ENCODE results near the gene CFAP299.

Gene CFAP299

GRCh38 chr4:80922941-80923340 lies 587.4 kb downstream of the CFAP299 start:
- DNase-seq (ENCODE audit: low read depth, low spot score), result no peak
- H3K4me3 ChIP-seq (ENCODE audit: low read length), result no peak overlapping the region

DNA sequence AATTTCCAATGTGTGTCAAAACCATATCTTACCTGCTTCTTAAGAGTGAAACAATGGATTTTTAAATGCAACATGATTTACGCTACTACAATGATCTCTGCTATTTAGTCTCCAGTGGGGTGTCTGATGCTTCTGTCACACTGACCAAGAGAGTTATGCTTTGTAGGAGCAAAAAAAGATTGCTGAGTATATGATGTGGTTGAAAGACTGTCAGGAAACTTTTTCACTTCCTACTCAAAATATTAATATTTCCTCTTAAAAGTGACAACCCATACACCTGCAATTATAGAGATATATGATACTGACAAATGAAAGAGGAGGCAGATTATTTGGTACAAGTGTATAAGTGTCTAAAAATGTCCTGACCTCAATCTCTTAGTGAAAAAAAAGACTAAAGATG lies 589.8 kb downstream of the CFAP299 start:
- H3K4me3 ChIP-seq (ENCODE audit: low read length), result no peak overlapping the region
- DNase-seq (ENCODE audit: low read depth, low spot score), result no peak

- DNase-seq (ENCODE audit: low read depth, low spot score), result no peak
- no peak overlapping the region for H3K4me3 ChIP-seq (ENCODE audit: low read length)
Observed at GRCh38 chr4:80926446-80926845, 590.9 kb downstream of the CFAP299 start.

GRCh38 chr4:80926891-80927290 lies 591.4 kb downstream of the CFAP299 start:
- no peak for DNase-seq (ENCODE audit: low read depth, low spot score)
- H3K4me3 ChIP-seq (ENCODE audit: low read length), result no peak overlapping the region

GRCh38 chr4:80927420-80927819 lies 591.9 kb downstream of the CFAP299 start:
- no peak overlapping the region for H3K4me3 ChIP-seq (ENCODE audit: low read length)

GRCh38 chr4:80931631-80932081 lies 596.1 kb downstream of the CFAP299 start:
- DNase-seq (ENCODE audit: low read depth, low spot score), result no peak
- H3K4me3 ChIP-seq (ENCODE audit: low read length), result no peak overlapping the region

More at GRCh38 chr4:80927420-80927819, 591.9 kb downstream of the CFAP299 start:
- DNase-seq (ENCODE audit: low read depth, low spot score), result no peak

DNA sequence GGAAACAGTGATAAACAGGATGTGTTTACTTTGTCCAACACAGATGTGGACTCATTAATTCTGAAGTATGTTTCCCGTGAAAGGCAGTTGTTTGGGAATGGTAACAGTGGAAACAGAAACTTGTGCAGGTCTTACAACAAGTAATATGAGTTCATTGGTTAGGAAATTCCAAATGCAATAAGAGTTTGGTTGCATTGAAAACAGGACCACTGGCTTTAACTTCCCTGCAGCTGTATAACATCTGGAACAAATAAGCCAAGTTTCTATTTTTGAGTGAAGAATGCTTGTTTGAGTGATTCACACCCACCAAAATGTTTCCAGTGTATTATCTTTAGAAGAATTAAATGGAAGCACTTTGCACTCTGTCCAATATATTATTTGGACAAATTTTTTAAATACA lies 612.6 kb downstream of the CFAP299 start:
- no peak overlapping the region for H3K4me3 ChIP-seq (ENCODE audit: low read length)
- DNase-seq (ENCODE audit: low read depth, low spot score), result no peak

- H3K4me3 ChIP-seq (ENCODE audit: low read length), result no peak overlapping the region
- no peak for DNase-seq (ENCODE audit: low read depth, low spot score)
Observed at GRCh38 chr4:80948995-80949394, 613.5 kb downstream of the CFAP299 start.

GRCh38 chr4:80956421-80956820 lies 620.9 kb downstream of the CFAP299 start:
- no peak overlapping the region for H3K4me3 ChIP-seq (ENCODE audit: low read length)
- DNase-seq (ENCODE audit: low read depth, low spot score), result no peak

DNA sequence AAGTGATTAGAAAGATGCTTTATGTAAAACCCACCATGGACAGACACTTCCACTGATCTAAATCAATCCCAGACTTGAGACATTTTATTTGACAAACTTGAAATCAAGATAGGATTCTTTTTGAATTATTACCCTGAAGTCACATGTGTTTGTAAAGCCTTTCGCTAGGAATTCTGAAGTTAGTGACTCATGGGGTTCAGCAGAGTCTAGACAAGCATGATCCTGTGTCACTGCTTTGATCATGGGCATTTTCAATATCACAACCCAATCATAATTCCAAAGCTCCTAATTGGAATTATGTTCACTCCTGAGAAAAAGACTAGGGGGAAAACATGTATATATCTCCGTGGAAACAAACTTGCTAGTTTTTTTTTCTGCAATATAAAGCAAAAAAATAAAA lies 627.5 kb downstream of the CFAP299 start:
- no peak for DNase-seq (ENCODE audit: low read depth, low spot score)
- no peak overlapping the region for H3K4me3 ChIP-seq (ENCODE audit: low read length)

- DNase-seq (ENCODE audit: low read depth, low spot score), result no peak
- H3K4me3 ChIP-seq (ENCODE audit: low read length), result no peak overlapping the region
Observed at GRCh38 chr4:80967346-80967745, 631.8 kb downstream of the CFAP299 start.

DNA sequence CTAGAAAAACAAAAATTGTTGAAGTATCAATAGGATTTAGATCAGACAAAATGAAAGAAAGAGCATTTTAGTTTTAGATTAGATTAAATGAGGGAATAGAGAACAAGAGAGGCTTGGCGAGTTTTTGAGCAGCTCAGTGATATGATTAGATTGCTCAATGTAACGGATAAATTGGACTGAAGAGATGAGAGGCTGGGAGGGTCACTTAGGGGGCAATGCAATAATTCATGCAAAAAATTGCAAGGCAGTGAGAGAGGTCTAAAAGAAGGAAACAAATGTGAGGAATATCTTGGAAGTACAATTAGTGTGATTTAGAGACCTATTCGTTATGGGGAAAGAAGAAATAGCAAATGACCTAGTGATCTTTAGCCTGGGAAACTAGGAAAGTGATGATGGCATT lies 644.7 kb downstream of the CFAP299 start:
- DNase-seq (ENCODE audit: low read depth, low spot score), result no peak
- no peak overlapping the region for H3K4me3 ChIP-seq (ENCODE audit: low read length)

GRCh38 chr4:80986011-80986410 lies 650.5 kb downstream of the CFAP299 start:
- DNase-seq (ENCODE audit: low read depth, low spot score), result no peak
- no peak overlapping the region for H3K4me3 ChIP-seq (ENCODE audit: low read length)

- no peak overlapping the region for H3K4me3 ChIP-seq (ENCODE audit: low read length)
- DNase-seq (ENCODE audit: low read depth, low spot score), result peak; percentile 62
Observed at GRCh38 chr4:80989921-80990544, 654.5 kb downstream of the CFAP299 start.

GRCh38 chr4:80990851-80991250 lies 655.3 kb downstream of the CFAP299 start:
- no peak overlapping the region for H3K4me3 ChIP-seq (ENCODE audit: low read length)
- DNase-seq (ENCODE audit: low read depth, low spot score), result no peak

GRCh38 chr4:80999943-81000342 lies 664.4 kb downstream of the CFAP299 start:
- DNase-seq (ENCODE audit: low read depth, low spot score), result no peak
- H3K4me3 ChIP-seq (ENCODE audit: low read length), result no peak overlapping the region

- DNase-seq (ENCODE audit: low read depth, low spot score), result no peak
- no peak overlapping the region for H3K4me3 ChIP-seq (ENCODE audit: low read length)
Observed at GRCh38 chr4:81003597-81004111, 668.1 kb downstream of the CFAP299 start.

DNA sequence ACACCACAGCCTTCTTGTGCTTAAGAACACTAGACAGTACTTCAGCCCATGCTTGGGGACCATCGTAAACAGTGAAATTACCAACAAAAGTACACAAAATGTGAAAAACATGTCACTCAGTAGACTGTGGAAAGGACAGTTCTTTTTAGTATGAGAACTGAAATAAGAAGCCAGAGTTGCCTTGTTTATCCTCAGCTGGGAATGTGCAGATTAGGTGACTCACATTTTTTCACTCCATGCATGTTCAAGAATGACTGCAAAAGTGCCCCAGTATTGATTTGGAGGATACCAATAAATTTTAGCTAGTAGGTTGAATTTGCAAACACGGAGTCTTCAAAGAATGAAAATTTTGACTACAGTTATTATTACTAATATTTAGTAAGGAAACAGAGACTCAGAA lies 671.9 kb downstream of the CFAP299 start:
- H3K4me3 ChIP-seq (ENCODE audit: low read length), result no peak overlapping the region
- DNase-seq (ENCODE audit: low read depth, low spot score), result no peak

All from Jurkat, Clone E6-1 (cell line).